Measurements from ENCODE around the gene LCTL. TPM values are rescaled to one million over a fixed set of nuclear protein-coding genes. Genes with fewer than 3 reads are reported as not detected.

The LCTL gene
- total and polyA plus RNA-seq, 7 experiments from 2014 or later: not detected

GRCh38 chr15:66567897-66568296 lies 2.1 kb upstream of the LCTL start:
- ATAC-seq (no peak), DNase-seq (no peak)
- Mint-ChIP-seq H3K27ac (no peak overlapping the region), H3K36me3 (no peaks in the 10 kb centered on the region), H3K4me3 (no peak overlapping the region), H3K9me3 (no peaks in the 10 kb centered on the region), H3K4me1 (peaks cover 6 to 9% (median 6%) of the 10 kb centered on the region in 7 donors), H3K27me3 (peaks cover 0 to 7% (median 4%) of the 10 kb centered on the region in 5 donors)
- Histone ChIP-seq H3K27ac (ENCODE audit: low read depth, low read length) (no peak overlapping the region), H3K4me3 (ENCODE audit: low read length) (no peak overlapping the region), H3K36me3 (ENCODE audit: control insufficient read depth in 2 of 3, insufficient read depth in 3 of 3, low read length in 3 of 3) (no peaks in the 10 kb centered on the region), H3K27me3 (ENCODE audit: control insufficient read depth in 2 of 2, insufficient read depth in 2 of 2, low read length in 2 of 2) (no peaks in the 10 kb centered on the region), H3K4me1 (ENCODE audit: control insufficient read depth in 2 of 2, insufficient read depth in 2 of 2, low read length in 2 of 2) (no peaks in the 10 kb centered on the region), H3K9me3 (ENCODE audit: control insufficient read depth in 2 of 3, low read length in 3 of 3) (no peaks in the 10 kb centered on the region)
- intact Hi-C loops (cut with micrococcal nuclease): no loop called here
- POLR2A ChIA-PET: no interaction called here
- CTCF ChIA-PET: interaction anchor here (0.6 kb wide), 1 partner anchor 64 kb away, joined by 3 read pairs; no protein-coding TSS in a partner anchor

GRCh38 chr15:66566963-66567531 lies 1.2 kb upstream of the LCTL start:
- Mint-ChIP-seq H3K27ac (peak overlapping the region in 3 of 9 donors; percentile 3 to 59 (median 12)), H3K4me3 (peak overlapping the region in 3 of 10 donors; percentile 39 to 58 (median 57)), H3K36me3 (no peaks in the 10 kb centered on the region), H3K27me3 (peaks cover 0 to 7% (median 4%) of the 10 kb centered on the region in 5 donors), H3K9me3 (no peaks in the 10 kb centered on the region), H3K4me1 (peaks cover 6 to 9% (median 6%) of the 10 kb centered on the region in 7 donors)
- Histone ChIP-seq H3K4me3 (ENCODE audit: low read length) (no peak overlapping the region), H3K27ac (ENCODE audit: low read depth, low read length) (no peak overlapping the region), H3K27me3 (ENCODE audit: control insufficient read depth in 2 of 2, insufficient read depth in 2 of 2, low read length in 2 of 2) (no peaks in the 10 kb centered on the region), H3K9me3 (ENCODE audit: control insufficient read depth in 2 of 3, low read length in 3 of 3) (no peaks in the 10 kb centered on the region), H3K36me3 (ENCODE audit: control insufficient read depth in 2 of 3, insufficient read depth in 3 of 3, low read length in 3 of 3) (no peaks in the 10 kb centered on the region), H3K4me1 (ENCODE audit: control insufficient read depth in 2 of 2, insufficient read depth in 2 of 2, low read length in 2 of 2) (no peaks in the 10 kb centered on the region)
- POLR2A ChIA-PET: no interaction called here
- ATAC-seq (peak; percentile 77), DNase-seq (peak; percentile 16 to 57 (median 39))
- intact Hi-C loops (cut with micrococcal nuclease): no loop called here
- CTCF ChIA-PET: interaction anchor here (0.6 kb wide), 1 partner anchor 63 kb away, joined by 3 read pairs; no protein-coding TSS in a partner anchor

- Mint-ChIP-seq H3K27ac (peak overlapping the region in 1 of 9 donors; percentile 23), H3K36me3 (no peaks in the 10 kb centered on the region), H3K4me3 (no peak overlapping the region), H3K4me1 (peaks cover 6 to 9% (median 6%) of the 10 kb centered on the region in 7 donors), H3K27me3 (peaks cover 0 to 7% (median 4%) of the 10 kb centered on the region in 5 donors), H3K9me3 (no peaks in the 10 kb centered on the region)
- Histone ChIP-seq H3K27ac (ENCODE audit: low read depth, low read length) (no peak overlapping the region), H3K27me3 (ENCODE audit: control insufficient read depth in 2 of 2, insufficient read depth in 2 of 2, low read length in 2 of 2) (no peaks in the 10 kb centered on the region), H3K4me3 (ENCODE audit: low read length) (no peak overlapping the region), H3K4me1 (ENCODE audit: control insufficient read depth in 2 of 2, insufficient read depth in 2 of 2, low read length in 2 of 2) (no peaks in the 10 kb centered on the region), H3K36me3 (ENCODE audit: control insufficient read depth in 2 of 3, insufficient read depth in 3 of 3, low read length in 3 of 3) (no peaks in the 10 kb centered on the region), H3K9me3 (ENCODE audit: control insufficient read depth in 2 of 3, low read length in 3 of 3) (no peaks in the 10 kb centered on the region)
- CTCF ChIA-PET: interaction anchor here (0.7 to 0.9 kb wide), 2 partner anchors 9 to 1298 kb away, joined by 3 to 4 read pairs; no protein-coding TSS in a partner anchor
- POLR2A ChIA-PET: no interaction called here
- intact Hi-C loops (cut with micrococcal nuclease): no loop called here
- ATAC-seq (no peak), DNase-seq (no peak)
These were observed 607 bp downstream of the LCTL start for GRCh38 chr15:66565141-66565641.

GRCh38 chr15:66564136-66565041 lies 1.4 kb downstream of the LCTL start:
- ChIA-PET CTCF (interaction anchor here (0.9 kb wide), 1 partner anchor 10 kb away, joined by 4 read pairs; no protein-coding TSS in a partner anchor), POLR2A (interaction anchor here (0.6 kb wide), 1 partner anchor 67 kb away, joined by 3 read pairs; the partner anchor contains the start of gene SNAPC5)
- Mint-ChIP-seq H3K4me1 (peaks cover 6 to 9% (median 6%) of the 10 kb centered on the region in 7 donors), H3K4me3 (no peak overlapping the region), H3K27ac (no peak overlapping the region), H3K27me3 (peaks cover 0 to 7% (median 4%) of the 10 kb centered on the region in 5 donors), H3K9me3 (no peaks in the 10 kb centered on the region), H3K36me3 (no peaks in the 10 kb centered on the region)
- no peak overlapping the region for H3K27ac ChIP-seq (ENCODE audit: low read depth, low read length)
- no peaks in the 10 kb centered on the region for H3K27me3 ChIP-seq (ENCODE audit: control insufficient read depth in 2 of 2, insufficient read depth in 2 of 2, low read length in 2 of 2)
- intact Hi-C loops (cut with micrococcal nuclease): no loop called here
- H3K9me3 ChIP-seq (ENCODE audit: control insufficient read depth in 2 of 3, low read length in 3 of 3): no peaks in the 10 kb centered on the region
- ATAC-seq (no peak), DNase-seq (no peak)
- no peaks in the 10 kb centered on the region for H3K4me1 ChIP-seq (ENCODE audit: control insufficient read depth in 2 of 2, insufficient read depth in 2 of 2, low read length in 2 of 2)
- no peak overlapping the region for H3K4me3 ChIP-seq (ENCODE audit: low read length)
- no peaks in the 10 kb centered on the region for H3K36me3 ChIP-seq (ENCODE audit: control insufficient read depth in 2 of 3, insufficient read depth in 3 of 3, low read length in 3 of 3)

GRCh38 chr15:66563566-66564110 lies 2.2 kb downstream of the LCTL start:
- Mint-ChIP-seq H3K27me3 (peaks cover 0 to 7% (median 4%) of the 10 kb centered on the region in 5 donors), H3K27ac (no peak overlapping the region), H3K9me3 (no peaks in the 10 kb centered on the region), H3K4me3 (no peak overlapping the region), H3K4me1 (peaks cover 6 to 9% (median 6%) of the 10 kb centered on the region in 7 donors), H3K36me3 (no peaks in the 10 kb centered on the region)
- Histone ChIP-seq H3K27ac (ENCODE audit: low read depth, low read length) (no peak overlapping the region), H3K4me3 (ENCODE audit: low read length) (no peak overlapping the region), H3K36me3 (ENCODE audit: control insufficient read depth in 2 of 3, insufficient read depth in 3 of 3, low read length in 3 of 3) (no peaks in the 10 kb centered on the region), H3K27me3 (ENCODE audit: control insufficient read depth in 2 of 2, insufficient read depth in 2 of 2, low read length in 2 of 2) (no peaks in the 10 kb centered on the region), H3K9me3 (ENCODE audit: control insufficient read depth in 2 of 3, low read length in 3 of 3) (no peaks in the 10 kb centered on the region), H3K4me1 (ENCODE audit: control insufficient read depth in 2 of 2, insufficient read depth in 2 of 2, low read length in 2 of 2) (no peaks in the 10 kb centered on the region)
- intact Hi-C loops (cut with micrococcal nuclease): no loop called here
- ATAC-seq (no peak), DNase-seq (no peak)
- ChIA-PET POLR2A (interaction anchor here (0.6 kb wide), 1 partner anchor 66 kb away, joined by 3 read pairs; the partner anchor contains the start of gene SNAPC5), CTCF (no interaction called here)

GRCh38 chr15:66563126-66563525 lies 2.7 kb downstream of the LCTL start:
- Mint-ChIP-seq H3K4me3 (no peak overlapping the region), H3K4me1 (peaks cover 6 to 9% (median 6%) of the 10 kb centered on the region in 7 donors), H3K36me3 (no peaks in the 10 kb centered on the region), H3K27ac (no peak overlapping the region), H3K27me3 (peaks cover 0 to 7% (median 4%) of the 10 kb centered on the region in 5 donors), H3K9me3 (no peaks in the 10 kb centered on the region)
- ATAC-seq (no peak), DNase-seq (no peak)
- intact Hi-C loops (cut with micrococcal nuclease): no loop called here
- Histone ChIP-seq H3K36me3 (ENCODE audit: control insufficient read depth in 2 of 3, insufficient read depth in 3 of 3, low read length in 3 of 3) (no peaks in the 10 kb centered on the region), H3K27me3 (ENCODE audit: control insufficient read depth in 2 of 2, insufficient read depth in 2 of 2, low read length in 2 of 2) (no peaks in the 10 kb centered on the region), H3K27ac (ENCODE audit: low read depth, low read length) (no peak overlapping the region), H3K9me3 (ENCODE audit: control insufficient read depth in 2 of 3, low read length in 3 of 3) (no peaks in the 10 kb centered on the region), H3K4me3 (ENCODE audit: low read length) (no peak overlapping the region), H3K4me1 (ENCODE audit: control insufficient read depth in 2 of 2, insufficient read depth in 2 of 2, low read length in 2 of 2) (no peaks in the 10 kb centered on the region)
- ChIA-PET CTCF (no interaction called here), POLR2A (no interaction called here)

All from naive thymus-derived CD4-positive, alpha-beta T cell (primary cell).